SU-DHL-6 (cell line): ENCODE results near the gene PDCD11.

Source experiments
- EZH2phosphoT487 ChIP-seq: fragments of 200-600 bp; sonication (generic), shearing (Covaris generic); conservative IDR thresholded peaks from 2 replicates; pipeline ENCODE4 v1.6.1; 2018; ENCODE audit warnings: mild to moderate bottlenecking, antibody characterized with exemption, low read length, moderate library complexity, mixed read lengths
- TF ChIP-seq, protein P1 (sequence below): fragments of 200-600 bp; sonication (generic); IDR thresholded peaks from one replicate; pipeline ENCODE4 v1.5.1; 2017; ENCODE audit warnings: antibody characterized with exemption, mild to moderate bottlenecking, low read length, moderate library complexity; ENCODE audit not compliant: insufficient read depth, poor library complexity, severe bottlenecking

DNA sequence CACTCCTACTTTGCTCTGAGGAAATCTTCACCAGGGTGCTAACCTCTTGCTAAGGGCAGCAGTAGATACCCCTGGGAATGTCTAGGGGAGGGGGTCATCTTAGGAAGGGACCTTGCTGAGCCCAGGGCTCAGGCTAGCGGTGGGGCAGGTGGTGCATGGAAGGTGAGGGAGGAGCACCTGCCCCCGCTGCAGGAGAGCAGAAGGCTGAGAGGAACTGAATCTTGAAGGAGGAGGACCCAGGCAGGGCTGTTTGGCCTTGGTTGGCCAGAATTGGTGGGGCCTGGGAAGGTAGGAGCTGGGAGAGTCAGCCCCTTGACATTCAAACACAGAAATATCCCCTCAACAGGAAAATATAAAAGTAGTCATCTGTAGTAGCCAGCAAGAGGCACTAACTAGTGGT lies 75.6 kb downstream of the PDCD11 start:
- TF ChIP-seq, protein P1, sequence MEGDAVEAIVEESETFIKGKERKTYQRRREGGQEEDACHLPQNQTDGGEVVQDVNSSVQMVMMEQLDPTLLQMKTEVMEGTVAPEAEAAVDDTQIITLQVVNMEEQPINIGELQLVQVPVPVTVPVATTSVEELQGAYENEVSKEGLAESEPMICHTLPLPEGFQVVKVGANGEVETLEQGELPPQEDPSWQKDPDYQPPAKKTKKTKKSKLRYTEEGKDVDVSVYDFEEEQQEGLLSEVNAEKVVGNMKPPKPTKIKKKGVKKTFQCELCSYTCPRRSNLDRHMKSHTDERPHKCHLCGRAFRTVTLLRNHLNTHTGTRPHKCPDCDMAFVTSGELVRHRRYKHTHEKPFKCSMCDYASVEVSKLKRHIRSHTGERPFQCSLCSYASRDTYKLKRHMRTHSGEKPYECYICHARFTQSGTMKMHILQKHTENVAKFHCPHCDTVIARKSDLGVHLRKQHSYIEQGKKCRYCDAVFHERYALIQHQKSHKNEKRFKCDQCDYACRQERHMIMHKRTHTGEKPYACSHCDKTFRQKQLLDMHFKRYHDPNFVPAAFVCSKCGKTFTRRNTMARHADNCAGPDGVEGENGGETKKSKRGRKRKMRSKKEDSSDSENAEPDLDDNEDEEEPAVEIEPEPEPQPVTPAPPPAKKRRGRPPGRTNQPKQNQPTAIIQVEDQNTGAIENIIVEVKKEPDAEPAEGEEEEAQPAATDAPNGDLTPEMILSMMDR: no peak
- no peak for TF ChIP-seq EZH2phosphoT487
